ENCODE results near the gene NOP14. TPM values are rescaled to one million over a fixed set of nuclear protein-coding genes. Genes with fewer than 3 reads are reported as not detected.

NOP14 gene
- total RNA-seq, 2 donors from 2014 or later: 20.4 to 22.9 TPM

DNA sequence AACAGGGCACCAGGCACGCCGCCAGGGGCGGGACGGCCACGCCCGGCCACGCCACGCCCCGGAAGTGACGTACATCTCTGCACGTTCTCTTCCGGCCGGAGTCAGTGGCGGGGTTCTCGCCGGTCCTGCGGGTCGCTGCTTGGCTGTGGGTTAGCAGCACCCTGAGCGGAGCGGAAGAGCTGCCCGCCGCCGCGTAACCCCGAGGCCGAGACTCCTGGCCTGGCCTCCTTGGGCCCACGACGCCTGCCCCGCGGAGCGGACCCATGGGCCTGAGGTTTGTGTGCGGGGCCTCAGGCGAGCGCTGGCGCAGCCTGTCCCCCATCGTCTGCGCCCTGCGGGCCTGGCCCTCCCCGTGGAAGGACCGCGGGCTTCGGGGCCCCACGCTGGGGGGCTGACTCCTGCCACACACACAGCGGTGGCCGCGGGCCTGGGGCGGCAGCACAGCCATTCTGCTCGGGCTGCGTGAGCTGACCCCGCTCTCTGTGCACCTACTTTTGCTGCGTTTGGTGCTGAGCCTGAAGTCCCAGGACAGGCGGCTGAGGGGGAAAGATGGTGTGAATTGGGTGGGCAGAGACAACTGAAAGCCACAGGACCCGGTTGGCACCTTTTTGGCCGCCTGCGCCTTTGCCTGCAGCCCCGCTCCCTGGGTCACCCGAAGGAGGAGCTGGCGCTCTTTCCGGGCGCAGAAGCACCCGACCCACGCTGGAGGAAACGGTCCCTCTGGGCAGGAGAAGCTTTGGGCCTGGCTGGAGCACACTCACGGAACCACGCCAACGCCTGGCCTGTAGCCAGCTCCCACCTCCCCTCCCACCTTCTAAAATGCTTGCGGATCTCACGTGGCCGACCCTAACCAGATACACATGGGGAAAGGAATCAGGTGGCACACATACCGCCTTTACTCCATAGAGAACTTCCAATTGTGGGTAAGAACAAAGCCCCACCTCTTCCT lies 28.1 kb downstream of the NOP14 start:
- peak; percentile 81 for ATAC-seq
- intact Hi-C loops (cut with DNase I, micrococcal nuclease): no loop called here

DNA sequence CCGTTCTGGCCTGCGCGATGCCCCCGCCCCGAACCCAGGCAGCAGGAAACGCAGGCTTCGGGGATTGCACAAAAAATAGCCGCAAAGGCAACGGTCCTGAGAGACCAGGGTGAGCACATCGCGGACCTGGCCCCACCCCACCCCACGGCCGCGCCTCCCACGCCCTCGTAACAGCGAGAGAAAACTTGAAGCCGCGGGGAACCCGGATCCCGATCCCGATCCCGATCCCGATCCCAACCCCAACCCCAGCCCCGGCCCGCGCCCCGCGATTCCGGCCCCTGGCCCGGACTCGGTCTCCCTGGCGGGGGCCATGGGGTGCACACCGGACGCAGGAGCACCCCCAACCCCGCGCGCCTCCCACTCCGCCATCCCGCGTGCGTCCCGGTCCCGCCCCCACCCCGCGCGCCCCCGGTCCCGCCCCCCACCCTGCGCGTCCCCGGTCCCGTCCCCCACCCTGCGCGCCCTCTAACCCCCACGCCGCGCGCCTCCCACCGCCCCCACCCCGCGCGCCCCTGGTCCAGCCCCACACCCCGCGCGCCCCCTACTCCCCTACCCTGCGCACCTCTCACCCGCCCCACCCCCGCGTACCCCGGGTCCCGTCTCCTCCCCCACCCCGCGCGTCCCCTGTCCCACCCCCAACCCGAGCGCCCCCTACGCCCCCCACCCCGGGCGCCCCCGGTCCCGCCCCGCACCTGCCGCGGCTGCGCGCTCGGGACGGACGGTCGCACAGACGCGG lies 29.0 kb downstream of the NOP14 start:
- intact Hi-C loops (cut with DNase I, micrococcal nuclease): no loop called here
- ATAC-seq (peak; percentile 24), DNase-seq (peak; percentile 62 to 66)

More for the DNA sequence above, 28.1 kb downstream of the NOP14 start:
- DNase-seq: peak; percentile 93 to 99

DNA sequence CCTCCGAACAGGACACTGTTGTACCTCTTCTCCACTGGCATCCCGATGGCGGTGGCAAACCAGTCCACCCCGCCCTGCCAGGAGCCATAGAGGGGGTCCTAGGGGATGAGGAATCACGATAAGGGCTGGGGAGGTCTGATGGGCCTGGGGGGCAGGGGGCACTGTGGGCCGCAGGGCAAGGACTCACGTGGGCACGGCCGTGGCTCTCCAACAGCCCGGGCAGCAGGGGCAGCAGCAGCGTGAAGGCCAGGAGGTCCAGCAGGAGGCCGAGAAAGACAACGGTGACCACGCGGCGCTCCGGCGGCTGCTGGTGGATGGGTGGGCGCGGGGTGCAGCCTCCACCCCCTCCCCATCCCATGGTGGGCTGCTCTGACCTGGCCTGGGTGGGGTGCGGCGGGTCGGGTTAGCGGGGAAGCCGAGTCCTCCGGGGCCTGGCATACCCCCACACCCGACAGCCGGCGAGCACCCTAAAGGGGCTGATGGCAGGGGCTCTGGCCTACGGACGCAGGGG lies 29.6 kb downstream of the NOP14 start:
- intact Hi-C loops (cut with DNase I, micrococcal nuclease): no loop called here
- ATAC-seq: no peak

DNA sequence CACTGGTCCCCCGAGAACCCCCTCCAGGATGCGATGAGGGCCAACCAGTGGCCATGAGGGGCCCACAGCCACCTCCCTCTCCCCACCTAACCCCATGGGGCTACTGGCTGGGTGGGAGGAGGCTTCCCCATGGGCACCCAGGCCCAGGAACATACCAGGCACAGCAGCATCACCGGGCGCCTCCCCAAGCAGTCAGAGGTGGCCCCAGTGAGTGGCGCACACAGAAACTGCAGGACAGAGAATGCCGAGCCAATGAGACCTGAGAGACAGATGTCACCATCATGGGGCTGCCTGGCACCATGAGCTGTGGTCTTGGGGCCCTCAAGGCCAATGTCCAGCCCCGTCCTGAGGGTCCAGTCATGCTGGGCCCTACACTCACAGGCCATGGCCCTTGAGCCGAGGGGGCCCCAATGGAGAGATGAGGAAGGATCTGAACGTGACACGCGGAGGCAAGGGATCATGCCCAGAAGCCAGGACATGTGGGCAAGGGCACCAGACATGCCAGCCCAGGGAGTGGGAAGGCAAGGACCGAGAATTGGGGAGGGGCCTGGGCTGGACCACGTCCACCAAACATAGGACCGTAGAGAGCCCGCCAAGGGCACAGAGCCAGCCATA lies 30.1 kb downstream of the NOP14 start:
- no peak for ATAC-seq
- intact Hi-C loops (cut with DNase I, micrococcal nuclease): no loop called here
- peak in 1 of 2 donors; percentile 31 for DNase-seq

More for the DNA sequence above, 29.6 kb downstream of the NOP14 start:
- DNase-seq: peak in 1 of 2 donors; percentile 45

- peak in 1 of 2 donors; percentile 31 for DNase-seq
- intact Hi-C loops (cut with DNase I, micrococcal nuclease): no loop called here
These were observed 30.8 kb downstream of the NOP14 start for GRCh38 chr4:2932321-2932950.

GRCh38 chr4:2931512-2932301 lies 31.5 kb downstream of the NOP14 start:
- peak; percentile 59 to 65 for DNase-seq
- intact Hi-C loops (cut with DNase I, micrococcal nuclease): no loop called here
- ATAC-seq: no peak

More at GRCh38 chr4:2932321-2932950, 30.8 kb downstream of the NOP14 start:
- ATAC-seq: no peak

DNA sequence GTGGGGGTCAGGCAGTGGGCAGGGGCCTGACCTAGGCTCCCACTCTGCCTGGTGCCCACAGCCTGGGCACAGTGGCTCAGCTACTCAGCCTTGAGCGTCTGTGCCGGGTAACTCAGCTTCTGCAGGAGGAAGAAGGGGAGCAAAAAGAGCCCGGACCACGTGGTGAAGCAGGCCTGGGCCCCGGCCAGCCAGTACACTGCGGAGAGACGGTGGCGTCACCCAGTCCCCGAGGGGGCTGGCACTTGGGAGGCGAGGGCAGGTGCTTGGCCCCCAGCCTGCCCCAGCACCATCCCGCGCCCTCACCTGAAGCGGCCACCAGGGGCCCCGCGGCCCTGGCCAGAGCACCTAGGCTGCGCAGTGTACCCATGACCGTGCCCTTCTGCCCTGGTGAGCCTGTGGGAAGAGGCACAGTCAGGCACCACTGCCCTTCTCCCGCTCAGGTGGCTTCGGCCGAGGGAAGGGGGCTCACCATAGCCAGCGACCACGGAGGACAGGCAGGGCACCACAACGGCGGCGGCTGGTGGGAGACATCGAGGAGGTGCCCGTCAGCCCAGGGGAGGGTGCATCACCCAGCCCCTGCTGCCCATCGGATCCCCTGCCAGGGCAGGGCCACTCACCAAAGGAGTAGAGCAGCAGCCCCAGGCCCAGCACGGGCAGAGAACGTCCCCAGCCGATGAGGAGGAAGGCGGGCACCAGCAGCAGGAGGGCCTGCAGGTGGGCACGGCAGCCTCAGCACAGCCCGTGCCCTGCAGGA lies 32.3 kb downstream of the NOP14 start:
- intact Hi-C loops (cut with DNase I, micrococcal nuclease): no loop called here
- ATAC-seq (peak; percentile 21), DNase-seq (peak; percentile 52 to 56)

GRCh38 chr4:2930135-2930757 lies 33.0 kb downstream of the NOP14 start:
- intact Hi-C loops (cut with DNase I, micrococcal nuclease): no loop called here

GRCh38 chr4:2929469-2929868 lies 33.7 kb downstream of the NOP14 start:
- ATAC-seq (no peak), DNase-seq (no peak)
- intact Hi-C loops (cut with DNase I, micrococcal nuclease): no loop called here

More at GRCh38 chr4:2930135-2930757, 33.0 kb downstream of the NOP14 start:
- ATAC-seq (peak; percentile 2), DNase-seq (no peak)

GRCh38 chr4:2928242-2929176 lies 34.7 kb downstream of the NOP14 start:
- intact Hi-C loops (cut with DNase I, micrococcal nuclease): no loop called here
- no peak for ATAC-seq
- DNase-seq: no peak

DNA sequence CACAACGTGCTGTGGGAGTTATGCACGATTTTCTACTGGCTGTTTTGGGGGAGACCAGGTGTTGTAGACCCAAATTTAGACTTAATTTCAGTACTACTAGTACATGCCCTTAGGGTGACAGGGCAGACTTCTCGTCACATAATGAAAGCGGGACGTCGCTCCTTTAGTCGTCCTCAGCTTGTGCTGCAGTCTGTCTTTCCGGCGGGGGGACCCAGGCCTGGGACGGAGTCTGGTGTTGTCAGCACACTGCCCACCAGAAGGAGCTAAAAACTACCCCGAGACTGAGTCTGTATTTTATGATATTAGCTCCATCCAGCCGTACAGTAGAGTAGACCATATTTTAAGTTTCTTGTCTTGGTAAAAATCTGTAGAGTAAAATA lies 35.5 kb downstream of the NOP14 start:
- ATAC-seq (no peak), DNase-seq (no peak)
- intact Hi-C loops (cut with DNase I, micrococcal nuclease): no loop called here

GRCh38 chr4:2927016-2927695 lies 36.0 kb downstream of the NOP14 start:
- DNase-seq (no peak), ATAC-seq (no peak)
- intact Hi-C loops (cut with DNase I, micrococcal nuclease): no loop called here

- ATAC-seq (no peak), DNase-seq (no peak)
- intact Hi-C loops (cut with DNase I, micrococcal nuclease): no loop called here
These were observed 37.0 kb downstream of the NOP14 start for GRCh38 chr4:2925931-2926860.

DNA sequence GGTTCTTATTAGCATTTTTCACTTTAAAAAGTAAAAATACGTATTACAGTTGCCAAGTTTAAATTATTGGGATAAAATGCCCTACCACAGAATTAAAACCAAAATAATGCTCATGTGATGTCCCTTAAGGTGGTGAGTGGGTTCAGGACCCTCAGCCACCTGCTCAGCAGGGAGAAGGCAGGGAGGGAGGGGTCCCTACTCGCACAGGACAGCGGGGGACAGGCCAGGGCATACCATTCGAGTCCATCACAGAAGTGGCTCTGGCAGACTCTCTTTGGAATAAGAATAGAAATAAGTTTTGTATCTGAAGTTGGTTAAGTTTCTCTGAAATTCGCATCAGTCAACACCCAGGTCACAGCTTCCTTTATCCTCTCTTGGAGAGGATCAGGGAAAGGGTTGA lies 37.7 kb downstream of the NOP14 start:
- no peak for DNase-seq
- ATAC-seq: no peak
- intact Hi-C loops (cut with DNase I, micrococcal nuclease): no loop called here
